Esophagus squamous epithelium (tissue), 5 donors: ENCODE data around the gene LRP1B. TPM values are rescaled to one million over a fixed set of nuclear protein-coding genes. Genes with fewer than 3 reads are reported as not detected.
A peak's percentile ranks its signal among the peaks of the same experiment; 100 is the strongest.

ENCODE experiments used
- DNase-seq: peaks from one replicate; lab custom pipeline; 2025; lab: John Stamatoyannopoulos, UW
- H3K27ac ChIP-seq, 4 donors: fragments of 200-600 bp; sonication (generic); one replicate each; pipeline ENCODE4 v1.5.1; 2016 to 2019; ENCODE audit warnings: mild to moderate bottlenecking in 1 of 4
- H3K27me3 ChIP-seq, 4 donors: fragments of 200-600 bp; sonication (generic); 1 replicate in 3 of 4; 2 replicates in 1 of 4; pipeline versions ENCODE4 v1.5.1 to v1.6.0; 2017 to 2021; ENCODE audit warnings: antibody characterized with exemption in 1 of 4
- H3K36me3 ChIP-seq, 3 donors: fragments of 200-600 bp; sonication (generic); one replicate each; pipeline ENCODE4 v1.5.1; 2016 to 2019
- H3K4me1 ChIP-seq, 3 donors: fragments of 200-600 bp; sonication (generic); one replicate each; pipeline ENCODE4 v1.5.1; 2017 to 2019
- H3K4me3 ChIP-seq, 4 donors: fragments of 200-600 bp; sonication (generic); 1 replicate in 3 of 4; 2 replicates in 1 of 4; pipeline ENCODE4 v1.5.1; 2016 to 2019; ENCODE audit warnings: mild to moderate bottlenecking in 2 of 4, moderate library complexity in 1 of 4
- H3K9me3 ChIP-seq, 3 donors: fragments of 200-600 bp; sonication (generic); one replicate each; pipeline ENCODE4 v1.5.1; 2016 to 2019
- CTCF ChIP-seq, 6 experiments: fragments of 450-650 bp in 4 of 6; fragments of 200-600 bp in 2 of 6; sonication (generic) in 2 of 6; IDR thresholded peaks; one replicate each; pipeline ENCODE4 v1.5.1; 2016 to 2019; ENCODE audit warnings: antibody characterized with exemption in 6 of 6, mild to moderate bottlenecking in 4 of 6, moderate library complexity in 4 of 6
- POLR2A ChIP-seq, 4 donors: fragments of 450-650 bp; IDR thresholded peaks; one replicate each; pipeline ENCODE4 v1.6.1; 2017; ENCODE audit warnings: antibody characterized with exemption in 4 of 4, mild to moderate bottlenecking in 4 of 4, moderate library complexity in 3 of 4
- WGBS, 2 donors: methylation state at CpG; one replicate each; pipeline ENCODE4 v1.1.5; 2018; 5-methylcytosine and 5-hydroxymethylcytosine counted together
- intact Hi-C: fragments of 100-400 bp; cut with DNase I; formaldehyde crosslinking; loops from one replicate; pipeline ENCODE4 v1.15.0; 2022
- total RNA-seq, 4 donors: library from RNA; depleted of rRNA; stranded (reverse); fragments of >200 nt; gene quantifications; one replicate each; pipeline ENCODE4 v1.1.0, GENCODE V29; 2016
- donor health status: DM: yes; HTN: yes; CAD: no.

Gene LRP1B
- total RNA-seq, 4 donors from 2014 or later, result 0.04 to 1.1 (median 0.23) TPM

GRCh38 chr2:141411419-141411818 lies 719.4 kb downstream of the LRP1B start:
- no peak overlapping the region for H3K4me3 ChIP-seq
- no peaks in the 10 kb centered on the region for H3K9me3 ChIP-seq
- WGBS, 2 donors, result 50 to 63% methylated on average over 2 of the region's 2 CpGs
- H3K27me3 ChIP-seq, result no peaks in the 10 kb centered on the region
- no peaks in the 10 kb centered on the region for H3K36me3 ChIP-seq
- intact Hi-C loops, result no loop called here
- no peak for TF ChIP-seq CTCF (IDR thresholded peaks at IDR 0.05)
- no peak for TF ChIP-seq POLR2A (IDR thresholded peaks at IDR 0.05)
- H3K4me1 ChIP-seq, result no peaks in the 10 kb centered on the region
- DNase-seq, result no peak
- H3K27ac ChIP-seq, result no peak overlapping the region

GRCh38 chr2:141399270-141399669 lies 731.5 kb downstream of the LRP1B start:
- Histone ChIP-seq H3K36me3 (no peaks in the 10 kb centered on the region), H3K9me3 (no peaks in the 10 kb centered on the region), H3K27ac (no peak overlapping the region), H3K4me1 (no peaks in the 10 kb centered on the region), H3K4me3 (no peak overlapping the region), H3K27me3 (no peaks in the 10 kb centered on the region)
- TF ChIP-seq POLR2A (IDR thresholded peaks at IDR 0.05), result no peak
- peak in 1 of 6 experiments; percentile 15 for TF ChIP-seq CTCF (IDR thresholded peaks at IDR 0.05)
- no peak for DNase-seq
- 44 to 59% methylated on average over 1 of the region's 1 CpG for WGBS, 2 donors
- intact Hi-C loops, result no loop called here

DNA sequence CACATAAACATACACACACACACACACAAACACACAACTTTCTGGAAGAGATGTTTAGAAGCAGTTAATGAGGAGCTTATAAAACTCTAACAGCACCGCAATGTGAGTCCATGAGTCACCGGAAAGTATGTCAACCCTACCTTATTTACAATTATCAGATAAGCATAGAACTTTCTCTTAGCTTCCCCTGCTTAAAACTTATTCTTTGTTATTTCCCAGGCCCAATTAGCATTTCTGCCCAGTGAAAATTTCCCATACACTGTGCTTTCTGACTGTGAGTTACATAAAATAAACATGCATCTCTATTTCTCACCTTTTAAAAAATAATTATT lies 737.6 kb downstream of the LRP1B start:
- DNase-seq, result no peak
- H3K27ac ChIP-seq, result no peak overlapping the region

GRCh38 chr2:141392517-141393213 lies 738.2 kb downstream of the LRP1B start:
- WGBS, 2 donors, result 36 to 49% methylated on average over 4 to 5 of the region's 5 CpGs
- Histone ChIP-seq H3K4me1 (no peaks in the 10 kb centered on the region), H3K27me3 (no peaks in the 10 kb centered on the region), H3K9me3 (no peaks in the 10 kb centered on the region), H3K4me3 (no peak overlapping the region), H3K36me3 (no peaks in the 10 kb centered on the region), H3K27ac (no peak overlapping the region)
- no peak for DNase-seq
- intact Hi-C loops, result no loop called here
- TF ChIP-seq POLR2A (IDR thresholded peaks at IDR 0.05) (no peak), CTCF (IDR thresholded peaks at IDR 0.05) (no peak)

More for the DNA sequence above, 737.6 kb downstream of the LRP1B start:
- Histone ChIP-seq H3K4me1 (no peaks in the 10 kb centered on the region), H3K9me3 (no peaks in the 10 kb centered on the region), H3K4me3 (no peak overlapping the region), H3K36me3 (no peaks in the 10 kb centered on the region), H3K27me3 (no peaks in the 10 kb centered on the region)
- 88 to 89% methylated on average over 2 of the region's 2 CpGs for WGBS, 2 donors
- intact Hi-C loops, result no loop called here
- no peak for TF ChIP-seq CTCF (IDR thresholded peaks at IDR 0.05)
- TF ChIP-seq POLR2A (IDR thresholded peaks at IDR 0.05), result no peak

GRCh38 chr2:141386168-141386567 lies 744.6 kb downstream of the LRP1B start:
- no peak for DNase-seq
- no peak overlapping the region for H3K27ac ChIP-seq
- intact Hi-C loops, result no loop called here
- no peaks in the 10 kb centered on the region for H3K27me3 ChIP-seq
- H3K4me1 ChIP-seq, result no peaks in the 10 kb centered on the region
- no peaks in the 10 kb centered on the region for H3K36me3 ChIP-seq
- no peaks in the 10 kb centered on the region for H3K9me3 ChIP-seq
- no peak for TF ChIP-seq POLR2A (IDR thresholded peaks at IDR 0.05)
- no peak for TF ChIP-seq CTCF (IDR thresholded peaks at IDR 0.05)
- no peak overlapping the region for H3K4me3 ChIP-seq
